HL-60 (cell line): ENCODE measurements around the gene KDM4C.

Experiments used
- DNase-seq, 2 experiments: peaks; one replicate each; pipeline ENCODE4 v3.0.0-alpha.2; 2010 to 2020; ENCODE audit warnings: low read depth in 1 of 2, low spot score in 1 of 2
- H3K27ac ChIP-seq: fragments of 250-450 bp; sonication (Bioruptor Pico); replicated peaks from 2 replicates; pipeline ENCODE4 v1.5.1; 2020; ENCODE audit warnings: mild to moderate bottlenecking, moderate library complexity
- H3K27me3 ChIP-seq: fragments of 250-450 bp; sonication (Bioruptor Pico); 2 replicates; pipeline ENCODE4 v1.5.1; 2021; ENCODE audit warnings: mild to moderate bottlenecking, moderate library complexity; ENCODE audit not compliant: insufficient read depth, poor library complexity, severe bottlenecking
- H3K4me3 ChIP-seq: replicated peaks from 2 replicates; pipeline ENCODE4 v1.5.1; 2011; ENCODE audit warnings: mild to moderate bottlenecking, control low read depth, low read length; ENCODE audit not compliant: insufficient read depth
- CTCF ChIP-seq: IDR thresholded peaks from one replicate; pipeline ENCODE4 v1.5.1; 2011; ENCODE audit warnings: low read length, control low read depth, inconsistent platforms; ENCODE audit not compliant: insufficient read depth
- GABPA ChIP-seq: IDR thresholded peaks from 2 replicates; pipeline ENCODE4 v1.6.1; 2012; ENCODE audit warnings: low read depth
- POLR2AphosphoS5 ChIP-seq: IDR thresholded peaks from 2 replicates; pipeline ENCODE4 v1.6.1; 2012; ENCODE audit warnings: low read depth
- REST ChIP-seq: IDR thresholded peaks from 2 replicates; pipeline ENCODE4 v1.6.1; 2012; ENCODE audit warnings: low read depth; ENCODE audit not compliant: insufficient replicate concordance
- SPI1 ChIP-seq: IDR thresholded peaks from 2 replicates; pipeline ENCODE4 v1.6.1; 2012; ENCODE audit warnings: low read depth, mild to moderate bottlenecking, borderline replicate concordance

Gene KDM4C

GRCh38 chr9:7079051-7079450 lies 321.3 kb downstream of the KDM4C start:
- Histone ChIP-seq H3K27ac (no peak overlapping the region), H3K27me3 (no peaks in the 10 kb centered on the region), H3K4me3 (no peak overlapping the region)
- TF ChIP-seq GABPA (no peak), POLR2AphosphoS5 (no peak), CTCF (no peak), SPI1 (no peak)
- DNase-seq = no peak

GRCh38 chr9:7081065-7081600 lies 323.4 kb downstream of the KDM4C start:
- no peak for TF ChIP-seq SPI1
- TF ChIP-seq GABPA = no peak
- TF ChIP-seq POLR2AphosphoS5 = no peak
- no peak for TF ChIP-seq CTCF
- TF ChIP-seq REST = no peak
- peak in 1 of 2 experiments; percentile 76 for DNase-seq
- no peak overlapping the region for H3K4me3 ChIP-seq
- no peaks in the 10 kb centered on the region for H3K27me3 ChIP-seq
- no peak overlapping the region; the same call in 1 of the 2 replicates for H3K27ac ChIP-seq

GRCh38 chr9:7083192-7083591 lies 325.4 kb downstream of the KDM4C start:
- Histone ChIP-seq H3K27ac (no peak overlapping the region), H3K27me3 (no peaks in the 10 kb centered on the region), H3K4me3 (no peak overlapping the region)
- DNase-seq = no peak
- TF ChIP-seq GABPA (no peak), POLR2AphosphoS5 (no peak), REST (no peak), SPI1 (no peak), CTCF (no peak)

GRCh38 chr9:7085357-7085756 lies 327.6 kb downstream of the KDM4C start:
- TF ChIP-seq SPI1 = no peak
- TF ChIP-seq GABPA = no peak
- no peak for TF ChIP-seq POLR2AphosphoS5
- no peak for TF ChIP-seq CTCF
- no peak for TF ChIP-seq REST
- Histone ChIP-seq H3K27me3 (no peaks in the 10 kb centered on the region), H3K27ac (no peak overlapping the region), H3K4me3 (no peak overlapping the region)
- DNase-seq = no peak
